ENCODE results near the gene TADA2A. TPM values are rescaled to one million over a fixed set of nuclear protein-coding genes. Genes with fewer than 3 reads are reported as not detected.
A peak's percentile ranks its signal among the peaks of the same experiment; 100 is the strongest.

TADA2A gene
- total and polyA plus RNA-seq, 4 donors, result 12.9 to 25.6 (median 18.7) TPM

DNA sequence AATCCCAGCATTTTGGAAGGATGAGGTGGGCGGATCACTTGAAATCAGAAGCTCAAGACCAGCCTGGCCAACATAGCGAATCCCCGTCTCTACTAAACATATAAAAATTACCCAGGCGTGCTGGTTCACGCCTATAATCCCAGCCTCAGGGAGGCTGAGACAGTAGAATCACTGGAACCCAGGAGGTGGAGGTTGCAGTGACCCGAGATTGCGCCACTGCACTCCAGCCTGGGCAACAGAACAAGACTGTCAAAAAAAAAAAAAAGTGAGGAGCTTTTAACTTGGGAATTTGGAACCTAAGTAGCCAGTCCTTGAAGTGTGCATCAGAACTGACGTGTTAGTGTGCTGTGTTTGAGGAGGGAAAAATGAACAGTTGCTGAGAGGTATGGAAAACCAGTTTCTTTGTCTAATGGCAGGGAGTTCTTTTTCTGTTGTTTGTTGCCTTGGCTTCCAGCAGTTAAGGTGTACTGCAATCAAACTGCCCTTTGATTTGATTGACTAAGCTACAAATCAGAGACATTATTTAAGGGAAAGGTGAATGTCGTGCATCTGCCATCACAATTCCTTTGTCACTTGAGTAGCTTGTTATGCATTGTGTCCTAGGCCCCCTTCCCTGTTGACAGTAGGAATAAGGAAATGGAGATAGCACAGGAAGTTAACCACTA lies 74.4 kb downstream of the TADA2A start:
- H3K9me3 ChIP-seq (ENCODE audit: control insufficient read depth, low read length), result no peaks in the 10 kb centered on the region
- no peak overlapping the region for H3K27ac ChIP-seq (ENCODE audit: low read depth in 1 of 2, low read length in 2 of 2)
- intact Hi-C loops (cut with DNase I), result no loop called here
- DNase-seq, result no peak
- 94 to 95% methylated on average over 9 of the region's 9 CpGs for WGBS, 2 donors
- no peaks in the 10 kb centered on the region for H3K4me1 ChIP-seq (ENCODE audit: control insufficient read depth in 1 of 2, insufficient read depth in 2 of 2, low read length in 2 of 2)
- H3K36me3 ChIP-seq (ENCODE audit: control insufficient read depth in 1 of 2, insufficient read depth in 2 of 2, low read length in 1 of 2), result peaks cover 5 to 6% of the 10 kb centered on the region in 2 donors
- no peak overlapping the region for H3K4me3 ChIP-seq (ENCODE audit: low read length in 2 of 2)
- H3K27me3 ChIP-seq (ENCODE audit: control insufficient read depth in 1 of 2, insufficient read depth in 2 of 2, low read length in 1 of 2), result no peaks in the 10 kb centered on the region
- no peak for ATAC-seq (ENCODE audit: low FRiP score)

DNA sequence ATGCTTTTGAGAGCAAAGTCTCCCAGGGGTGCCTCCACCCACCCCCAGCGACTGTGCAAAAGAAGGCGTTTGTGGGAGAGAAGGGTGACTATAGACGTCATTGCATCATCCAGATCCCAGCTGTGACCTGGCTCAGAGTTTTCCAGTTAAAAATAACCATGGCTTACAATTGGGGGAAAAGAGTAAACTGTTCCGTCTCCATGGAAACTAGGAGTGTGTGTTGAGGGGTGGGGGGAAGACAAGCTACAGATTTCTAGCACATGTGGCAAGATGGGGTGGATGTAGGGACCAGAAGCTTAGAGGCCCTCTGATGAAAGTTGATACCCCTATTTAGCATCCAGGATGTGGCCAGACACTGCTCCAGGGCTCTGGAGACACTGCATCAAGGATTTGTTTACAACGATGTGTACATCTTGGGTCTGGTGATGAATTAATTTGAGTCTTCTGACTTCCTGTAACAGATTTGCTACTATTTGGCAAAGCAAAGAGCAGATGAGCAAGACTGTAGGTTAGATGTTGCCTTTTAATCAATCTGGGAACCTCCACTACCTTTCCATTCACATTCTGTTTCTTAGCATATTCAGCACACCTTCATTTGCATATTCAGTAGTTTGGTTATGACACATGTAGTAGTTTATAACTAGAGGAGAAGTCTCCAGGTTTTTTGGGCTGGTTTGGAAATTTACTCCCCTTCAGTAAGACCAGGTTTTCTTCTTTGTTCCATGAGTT lies 76.8 kb downstream of the TADA2A start:
- 21 to 26% methylated on average over 5 of the region's 5 CpGs for WGBS, 2 donors
- intact Hi-C loops (cut with DNase I), result no loop called here
- H3K4me3 ChIP-seq (ENCODE audit: low read length in 2 of 2), result no peak overlapping the region
- peaks cover 0 to 3% of the 10 kb centered on the region in 2 donors for H3K36me3 ChIP-seq (ENCODE audit: control insufficient read depth in 1 of 2, insufficient read depth in 2 of 2, low read length in 1 of 2)
- ATAC-seq (ENCODE audit: low FRiP score) (peak; percentile 27), DNase-seq (no peak)
- no peak overlapping the region for H3K27ac ChIP-seq (ENCODE audit: low read depth in 1 of 2, low read length in 2 of 2)
- no peaks in the 10 kb centered on the region for H3K27me3 ChIP-seq (ENCODE audit: control insufficient read depth in 1 of 2, insufficient read depth in 2 of 2, low read length in 1 of 2)
- H3K4me1 ChIP-seq (ENCODE audit: control insufficient read depth in 1 of 2, insufficient read depth in 2 of 2, low read length in 2 of 2), result peaks cover 0 to 2% of the 10 kb centered on the region in 2 donors
- no peaks in the 10 kb centered on the region for H3K9me3 ChIP-seq (ENCODE audit: control insufficient read depth, low read length)

GRCh38 chr17:37485938-37486570 lies 79.4 kb downstream of the TADA2A start:
- DNase-seq (no peak), ATAC-seq (ENCODE audit: low FRiP score) (no peak)
- H3K9me3 ChIP-seq (ENCODE audit: control insufficient read depth, low read length), result no peaks in the 10 kb centered on the region
- no peak overlapping the region for H3K4me3 ChIP-seq (ENCODE audit: low read length in 2 of 2)
- intact Hi-C loops (cut with DNase I), result loop anchor here in 1 of 2 donors (5.0 kb wide), 1 partner anchor 79 kb away; the partner anchor contains the start of genes ACACA and TADA2A
- no peaks in the 10 kb centered on the region for H3K27me3 ChIP-seq (ENCODE audit: control insufficient read depth in 1 of 2, insufficient read depth in 2 of 2, low read length in 1 of 2)
- peaks cover 0 to 2% of the 10 kb centered on the region in 2 donors for H3K4me1 ChIP-seq (ENCODE audit: control insufficient read depth in 1 of 2, insufficient read depth in 2 of 2, low read length in 2 of 2)
- 74 to 76% methylated on average over 1 of the region's 1 CpG for WGBS, 2 donors
- no peak overlapping the region for H3K27ac ChIP-seq (ENCODE audit: low read depth in 1 of 2, low read length in 2 of 2)
- no peaks in the 10 kb centered on the region for H3K36me3 ChIP-seq (ENCODE audit: control insufficient read depth in 1 of 2, insufficient read depth in 2 of 2, low read length in 1 of 2)

DNA sequence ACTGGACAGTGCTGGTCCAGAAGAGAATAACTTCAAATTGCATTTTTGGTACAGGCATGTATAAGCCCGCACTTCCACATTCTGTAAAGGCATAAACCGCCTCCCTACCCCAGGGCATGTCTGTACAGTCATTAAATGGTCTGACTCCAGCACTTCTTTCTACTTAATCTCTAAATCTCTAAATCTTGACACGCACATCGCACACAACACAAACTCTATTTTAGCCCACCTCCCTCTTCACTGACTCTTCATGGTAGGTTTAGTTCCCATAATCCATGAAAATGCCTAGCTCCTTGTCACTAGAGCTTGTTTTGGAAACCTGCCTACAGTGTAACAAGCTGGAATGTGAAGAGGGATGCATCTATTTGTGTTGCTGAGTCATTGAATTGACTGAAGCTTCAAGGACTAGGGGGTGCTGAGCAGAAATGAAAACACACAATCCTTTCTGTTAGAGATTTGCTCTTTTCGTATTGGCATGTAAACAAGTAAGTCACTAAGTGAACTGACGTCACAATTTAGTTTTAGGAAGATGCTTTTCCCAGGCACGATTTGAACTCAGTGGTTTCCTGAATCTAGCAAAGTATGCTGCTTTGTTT lies 81.4 kb downstream of the TADA2A start:
- 26 to 29% methylated on average over 7 of the region's 7 CpGs for WGBS, 2 donors
- no peaks in the 10 kb centered on the region for H3K27me3 ChIP-seq (ENCODE audit: control insufficient read depth in 1 of 2, insufficient read depth in 2 of 2, low read length in 1 of 2)
- no peak for DNase-seq
- no peaks in the 10 kb centered on the region for H3K9me3 ChIP-seq (ENCODE audit: control insufficient read depth, low read length)
- intact Hi-C loops (cut with DNase I), result loop anchor here in 1 of 2 donors (2.0 to 5.0 kb wide), 2 partner anchors 81 to 121 kb away; partner anchors contain the start of genes ACACA, SYNRG and TADA2A
- H3K4me3 ChIP-seq (ENCODE audit: low read length in 2 of 2), result no peak overlapping the region
- no peak overlapping the region for H3K27ac ChIP-seq (ENCODE audit: low read depth in 1 of 2, low read length in 2 of 2)
- ATAC-seq (ENCODE audit: low FRiP score), result peak; percentile 31
- H3K4me1 ChIP-seq (ENCODE audit: control insufficient read depth in 1 of 2, insufficient read depth in 2 of 2, low read length in 2 of 2), result peaks cover 0 to 2% of the 10 kb centered on the region in 2 donors
- no peaks in the 10 kb centered on the region for H3K36me3 ChIP-seq (ENCODE audit: control insufficient read depth in 1 of 2, insufficient read depth in 2 of 2, low read length in 1 of 2)

DNA sequence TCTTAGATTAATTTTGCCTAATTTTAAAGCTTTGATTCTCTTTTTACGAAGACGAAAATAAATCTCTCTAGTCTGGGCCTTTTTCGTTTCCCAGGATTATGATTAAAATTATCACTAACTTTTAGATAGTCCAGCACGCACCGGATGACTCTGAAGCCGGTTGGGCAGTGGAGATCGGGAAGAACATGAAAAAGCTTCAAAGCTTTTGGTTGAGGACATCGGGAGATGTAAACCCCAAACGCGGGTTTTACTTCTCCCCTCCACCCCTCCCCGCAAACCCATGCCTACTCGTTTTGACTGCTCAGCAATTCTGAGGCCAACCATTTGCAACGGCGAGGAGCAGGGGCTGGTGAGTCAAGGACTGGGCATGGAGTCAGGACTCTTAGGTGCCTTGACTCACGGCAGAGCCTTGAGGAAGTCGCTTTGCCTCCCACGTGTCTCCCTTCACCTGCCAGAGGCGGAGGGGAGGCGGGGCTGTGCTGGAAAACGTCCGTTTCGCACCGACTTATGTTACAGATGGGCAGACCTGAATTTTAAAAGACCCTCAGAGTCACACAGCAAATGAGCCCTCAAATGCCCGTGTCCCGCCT lies 82.0 kb downstream of the TADA2A start:
- peak; percentile 82 for ATAC-seq (ENCODE audit: low FRiP score)
- H3K4me3 ChIP-seq (ENCODE audit: low read length in 2 of 2), result peak overlapping the region; percentile 70 to 92
- intact Hi-C loops (cut with DNase I), result loop anchor here in 1 of 2 donors (2.0 to 5.0 kb wide), 2 partner anchors 81 to 120 kb away; partner anchors contain the start of genes ACACA, SYNRG and TADA2A
- peak; percentile 87 to 93 for DNase-seq
- no peaks in the 10 kb centered on the region for H3K36me3 ChIP-seq (ENCODE audit: control insufficient read depth in 1 of 2, insufficient read depth in 2 of 2, low read length in 1 of 2)
- peaks cover 0 to 2% of the 10 kb centered on the region in 2 donors for H3K4me1 ChIP-seq (ENCODE audit: control insufficient read depth in 1 of 2, insufficient read depth in 2 of 2, low read length in 2 of 2)
- H3K27ac ChIP-seq (ENCODE audit: low read depth in 1 of 2, low read length in 2 of 2), result peak overlapping the region in 1 of 2 donors; percentile 43
- 0 to 1% methylated on average over 25 of the region's 25 CpGs for WGBS, 2 donors
- H3K9me3 ChIP-seq (ENCODE audit: control insufficient read depth, low read length), result no peaks in the 10 kb centered on the region
- H3K27me3 ChIP-seq (ENCODE audit: control insufficient read depth in 1 of 2, insufficient read depth in 2 of 2, low read length in 1 of 2), result no peaks in the 10 kb centered on the region

DNA sequence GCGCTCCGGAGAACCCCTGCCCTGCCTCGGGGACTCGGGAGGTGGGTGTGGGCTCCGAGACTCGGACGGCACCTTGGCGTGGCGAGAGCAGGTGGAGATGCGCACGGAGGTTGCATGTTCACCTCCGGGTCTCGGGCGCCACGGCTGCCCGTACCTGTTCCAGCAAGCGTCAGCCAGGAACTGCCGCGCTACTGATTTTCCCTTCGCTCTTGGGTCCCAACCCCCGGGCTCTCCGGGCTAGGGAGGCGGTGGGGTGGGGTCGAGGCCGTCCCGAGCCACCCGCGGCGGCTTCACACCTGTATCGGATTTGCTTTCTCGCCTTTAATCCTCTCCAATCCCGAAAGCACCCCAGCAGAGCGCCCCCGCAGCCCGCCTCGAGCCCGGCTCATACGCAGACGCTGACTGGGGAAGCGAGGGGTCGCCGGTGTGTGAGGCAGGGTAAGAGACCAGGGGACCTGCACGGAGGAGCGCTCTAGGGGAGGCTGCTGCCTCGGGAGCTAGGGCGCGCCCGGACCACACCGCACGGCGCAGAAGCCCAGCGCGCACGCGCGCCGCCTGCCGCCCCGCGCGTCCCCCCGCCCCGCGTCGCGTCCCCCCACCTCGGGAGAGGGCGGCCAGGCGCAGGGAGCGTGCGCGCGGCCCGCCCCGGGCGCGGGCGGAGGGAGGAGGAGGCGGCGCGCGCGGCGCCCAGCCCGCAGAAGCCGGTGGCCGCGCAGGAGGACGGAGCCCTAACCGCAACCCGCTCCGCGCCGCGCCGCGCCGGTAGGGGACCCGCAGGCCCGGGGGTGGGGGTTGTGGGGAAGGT lies 82.7 kb downstream of the TADA2A start, which contains the start of gene DUSP14:
Gene DUSP14, plus strand, starts transcription at position 695 of the 805 bp plus-strand sequence. CDS start 22,382 bp downstream, outside the sequence.
- Histone ChIP-seq H3K9me3 (ENCODE audit: control insufficient read depth, low read length) (no peaks in the 10 kb centered on the region), H3K27me3 (ENCODE audit: control insufficient read depth in 1 of 2, insufficient read depth in 2 of 2, low read length in 1 of 2) (no peaks in the 10 kb centered on the region), H3K4me3 (ENCODE audit: low read length in 2 of 2) (peak within 1 kb of the TSS; percentile 70 to 92), H3K4me1 (ENCODE audit: control insufficient read depth in 1 of 2, insufficient read depth in 2 of 2, low read length in 2 of 2) (peaks cover 0 to 2% of the 10 kb centered on the region in 2 donors), H3K36me3 (ENCODE audit: control insufficient read depth in 1 of 2, insufficient read depth in 2 of 2, low read length in 1 of 2) (no peaks in the 10 kb centered on the region), H3K27ac (ENCODE audit: low read depth in 1 of 2, low read length in 2 of 2) (peak within 1 kb of the TSS in 1 of 2 donors; percentile 58)
- intact Hi-C loops (cut with DNase I), result loop anchor here (2.0 to 5.0 kb wide), 2 partner anchors 82 to 119 kb away; partner anchors contain the start of genes ACACA (in 2 of the 2), TADA2A (in 2 of the 2) and SYNRG (in 1 of the 2)
- ATAC-seq (ENCODE audit: low FRiP score) (peak; percentile 91), DNase-seq (peak; percentile 77 to 94)
- 0 to 1% methylated on average over 43 to 100 of the region's 100 CpGs for WGBS, 2 donors

DNA sequence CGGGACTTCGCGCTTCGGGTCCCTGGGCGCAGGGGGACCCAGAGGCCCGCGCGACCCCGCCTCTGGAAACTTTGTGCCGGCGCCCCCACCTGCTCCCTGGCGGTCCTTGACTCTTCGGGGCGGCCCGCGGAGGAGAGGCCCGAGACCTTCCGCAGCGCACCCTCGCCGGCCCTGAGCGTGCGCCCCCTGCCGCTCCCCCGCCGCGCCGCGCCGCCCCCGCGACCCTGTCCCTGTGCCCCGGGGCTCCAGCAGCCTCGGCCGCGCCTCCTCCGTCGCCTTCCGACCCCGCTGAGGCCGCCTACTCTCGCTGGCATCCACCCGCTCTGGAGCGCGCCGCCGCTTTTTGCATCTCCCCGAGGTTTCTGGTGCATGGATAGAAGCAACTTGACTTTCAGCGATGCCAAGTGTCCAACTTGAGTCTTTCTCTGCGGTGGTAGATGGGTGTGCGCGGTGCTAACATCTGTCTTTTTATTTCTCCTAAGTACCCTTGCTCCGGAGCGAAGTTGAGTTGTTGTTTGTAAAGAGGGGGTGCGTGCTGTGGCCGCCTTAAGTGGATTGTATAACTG lies 83.4 kb downstream of the TADA2A start:
- Histone ChIP-seq H3K4me3 (ENCODE audit: low read length in 2 of 2) (peak overlapping the region; percentile 62 to 70), H3K4me1 (ENCODE audit: control insufficient read depth in 1 of 2, insufficient read depth in 2 of 2, low read length in 2 of 2) (peaks cover 0 to 2% of the 10 kb centered on the region in 2 donors), H3K27ac (ENCODE audit: low read depth in 1 of 2, low read length in 2 of 2) (peak overlapping the region in 1 of 2 donors; percentile 58), H3K36me3 (ENCODE audit: control insufficient read depth in 1 of 2, insufficient read depth in 2 of 2, low read length in 1 of 2) (no peaks in the 10 kb centered on the region), H3K9me3 (ENCODE audit: control insufficient read depth, low read length) (no peaks in the 10 kb centered on the region), H3K27me3 (ENCODE audit: control insufficient read depth in 1 of 2, insufficient read depth in 2 of 2, low read length in 1 of 2) (no peaks in the 10 kb centered on the region)
- DNase-seq, result peak; percentile 74 to 90
- 0 to 1% methylated on average over 50 to 56 of the region's 56 CpGs for WGBS, 2 donors
- peak; percentile 66 for ATAC-seq (ENCODE audit: low FRiP score)
- intact Hi-C loops (cut with DNase I), result loop anchor here in 1 of 2 donors (5.0 kb wide), 1 partner anchor 83 kb away; the partner anchor contains the start of genes ACACA and TADA2A
